ENCODE data around the gene HMMR. TPM values are rescaled to one million over a fixed set of nuclear protein-coding genes. Genes with fewer than 3 reads are reported as not detected.

The HMMR gene
- total RNA-seq, 1 donor = 2.5 TPM

DNA sequence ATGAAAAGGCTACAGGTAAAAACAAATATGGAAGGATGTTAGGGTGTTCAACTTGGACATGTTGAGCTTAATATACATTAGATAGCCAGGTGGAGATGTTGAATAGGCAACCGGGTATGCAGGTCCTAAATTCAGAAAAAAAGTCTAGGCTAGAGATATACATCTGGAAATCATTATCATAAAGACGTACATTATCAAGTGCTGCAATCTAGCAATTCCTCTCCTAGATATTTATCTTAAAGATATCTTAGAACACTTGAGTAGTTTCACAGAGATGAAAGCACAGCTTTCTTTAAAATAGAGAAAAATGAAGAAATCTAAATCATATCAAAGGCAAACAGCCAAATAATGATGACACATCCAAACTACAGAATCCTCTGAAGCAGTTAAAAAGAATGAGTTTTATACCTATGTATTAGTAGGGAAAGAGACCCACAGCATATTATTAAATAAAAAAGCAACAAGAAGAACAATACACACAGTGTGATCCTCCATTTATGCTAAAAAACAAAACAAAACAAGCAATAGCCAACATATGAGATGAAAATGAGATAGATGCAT is 4.3 kb upstream of the HMMR start:
- Histone ChIP-seq H3K4me1 (ENCODE audit: insufficient read depth, low read length) (peaks cover 22% of the 10 kb centered on the region), H3K27ac (ENCODE audit: low read depth, low read length) (no peak overlapping the region), H2AFZ (ENCODE audit: low read length) (no peak overlapping the region), H3K4me2 (ENCODE audit: insufficient read depth, low read length) (no peak overlapping the region), H4K20me1 (ENCODE audit: insufficient read depth, low read length) (no peaks in the 10 kb centered on the region), H3K9me3 (ENCODE audit: low read depth, low read length) (no peaks in the 10 kb centered on the region), H3K36me3 (ENCODE audit: insufficient read depth, low read length) (peaks cover 17% of the 10 kb centered on the region), H3K79me2 (ENCODE audit: insufficient read depth, low read length) (peaks cover 22% of the 10 kb centered on the region), H3K27me3 (ENCODE audit: insufficient read depth, low read length) (no peaks in the 10 kb centered on the region), H3K4me3 (ENCODE audit: insufficient read depth, low read length) (no peak overlapping the region)
- DNase-seq (ENCODE audit: insufficient read length, low spot score, missing footprints) = no peak
- TF ChIP-seq, protein P1, sequence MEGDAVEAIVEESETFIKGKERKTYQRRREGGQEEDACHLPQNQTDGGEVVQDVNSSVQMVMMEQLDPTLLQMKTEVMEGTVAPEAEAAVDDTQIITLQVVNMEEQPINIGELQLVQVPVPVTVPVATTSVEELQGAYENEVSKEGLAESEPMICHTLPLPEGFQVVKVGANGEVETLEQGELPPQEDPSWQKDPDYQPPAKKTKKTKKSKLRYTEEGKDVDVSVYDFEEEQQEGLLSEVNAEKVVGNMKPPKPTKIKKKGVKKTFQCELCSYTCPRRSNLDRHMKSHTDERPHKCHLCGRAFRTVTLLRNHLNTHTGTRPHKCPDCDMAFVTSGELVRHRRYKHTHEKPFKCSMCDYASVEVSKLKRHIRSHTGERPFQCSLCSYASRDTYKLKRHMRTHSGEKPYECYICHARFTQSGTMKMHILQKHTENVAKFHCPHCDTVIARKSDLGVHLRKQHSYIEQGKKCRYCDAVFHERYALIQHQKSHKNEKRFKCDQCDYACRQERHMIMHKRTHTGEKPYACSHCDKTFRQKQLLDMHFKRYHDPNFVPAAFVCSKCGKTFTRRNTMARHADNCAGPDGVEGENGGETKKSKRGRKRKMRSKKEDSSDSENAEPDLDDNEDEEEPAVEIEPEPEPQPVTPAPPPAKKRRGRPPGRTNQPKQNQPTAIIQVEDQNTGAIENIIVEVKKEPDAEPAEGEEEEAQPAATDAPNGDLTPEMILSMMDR (IDR thresholded peaks at IDR 0.05; ENCODE audit: extremely low read depth, low read depth, low read length) = no peak

DNA sequence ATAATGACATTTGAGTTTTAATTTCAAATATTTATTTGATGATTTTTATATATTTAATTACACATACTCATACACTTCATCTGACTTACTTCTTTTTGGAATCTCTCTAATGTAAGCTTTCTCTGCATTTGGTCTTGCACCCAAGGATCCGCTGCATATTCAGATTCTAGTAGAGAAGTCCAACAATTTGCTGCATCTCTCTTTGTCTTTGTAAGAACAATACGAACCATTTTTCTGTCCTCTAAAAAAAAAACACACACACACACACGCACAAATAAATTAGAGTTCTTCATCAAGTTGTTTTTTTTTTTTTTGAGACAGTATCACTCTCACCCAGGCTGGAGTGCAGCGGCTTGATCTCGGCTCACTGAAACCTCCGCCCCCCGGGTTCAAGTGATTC is 3.6 kb upstream of the HMMR start:
- TF ChIP-seq, protein P1 (IDR thresholded peaks at IDR 0.05; ENCODE audit: extremely low read depth, low read depth, low read length) = no peak
- no peak overlapping the region for H2AFZ ChIP-seq (ENCODE audit: low read length)
- no peak overlapping the region for H3K27ac ChIP-seq (ENCODE audit: low read depth, low read length)
- no peak for DNase-seq (ENCODE audit: insufficient read length, low spot score, missing footprints)
- H3K9me3 ChIP-seq (ENCODE audit: low read depth, low read length) = no peaks in the 10 kb centered on the region
- H3K4me2 ChIP-seq (ENCODE audit: insufficient read depth, low read length) = no peak overlapping the region
- H4K20me1 ChIP-seq (ENCODE audit: insufficient read depth, low read length) = no peaks in the 10 kb centered on the region
- peaks cover 22% of the 10 kb centered on the region for H3K79me2 ChIP-seq (ENCODE audit: insufficient read depth, low read length)
- H3K27me3 ChIP-seq (ENCODE audit: insufficient read depth, low read length) = no peaks in the 10 kb centered on the region
- peaks cover 12% of the 10 kb centered on the region for H3K36me3 ChIP-seq (ENCODE audit: insufficient read depth, low read length)
- no peak overlapping the region for H3K4me3 ChIP-seq (ENCODE audit: insufficient read depth, low read length)
- H3K4me1 ChIP-seq (ENCODE audit: insufficient read depth, low read length) = peaks cover 26% of the 10 kb centered on the region

DNA sequence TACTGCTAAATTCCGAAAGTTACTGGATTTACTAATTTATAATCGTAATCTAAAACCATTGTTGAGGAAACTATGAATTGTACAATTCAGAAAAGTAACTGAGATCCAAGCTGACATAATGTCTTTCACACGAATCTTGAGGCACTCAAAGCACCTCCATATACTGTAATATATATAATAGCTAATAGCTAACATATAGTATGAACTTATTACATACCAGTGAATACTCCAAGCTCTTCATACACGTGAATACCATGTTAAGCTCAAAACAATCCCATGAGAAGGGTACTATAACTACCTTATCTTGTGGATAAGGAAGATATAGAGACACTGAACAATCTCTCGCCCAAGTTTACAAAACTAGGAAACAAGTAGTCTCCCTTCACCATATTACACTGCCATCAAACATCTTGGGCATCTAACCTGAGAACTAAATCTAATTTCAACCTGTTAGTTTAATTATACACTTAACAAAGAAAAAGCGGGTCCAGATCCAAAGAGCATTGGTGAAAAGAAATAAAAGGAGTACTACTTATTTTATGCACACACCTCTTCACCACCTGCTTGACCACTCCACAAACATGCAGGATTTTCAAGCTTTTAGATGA is 1.6 kb upstream of the HMMR start:
- peaks cover 37% of the 10 kb centered on the region for H3K4me1 ChIP-seq (ENCODE audit: insufficient read depth, low read length)
- peak overlapping the region; percentile 99 for H2AFZ ChIP-seq (ENCODE audit: low read length)
- no peaks in the 10 kb centered on the region for H3K9me3 ChIP-seq (ENCODE audit: low read depth, low read length)
- no peaks in the 10 kb centered on the region for H4K20me1 ChIP-seq (ENCODE audit: insufficient read depth, low read length)
- no peaks in the 10 kb centered on the region for H3K27me3 ChIP-seq (ENCODE audit: insufficient read depth, low read length)
- peaks cover 12% of the 10 kb centered on the region for H3K36me3 ChIP-seq (ENCODE audit: insufficient read depth, low read length)
- DNase-seq (ENCODE audit: insufficient read length, low spot score, missing footprints) = no peak
- H3K27ac ChIP-seq (ENCODE audit: low read depth, low read length) = peak overlapping the region; percentile 99
- H3K4me2 ChIP-seq (ENCODE audit: insufficient read depth, low read length) = peak overlapping the region; percentile 98
- H3K4me3 ChIP-seq (ENCODE audit: insufficient read depth, low read length) = peak overlapping the region; percentile 88
- H3K79me2 ChIP-seq (ENCODE audit: insufficient read depth, low read length) = peaks cover 29% of the 10 kb centered on the region
- TF ChIP-seq, protein P1 (IDR thresholded peaks at IDR 0.05; ENCODE audit: extremely low read depth, low read depth, low read length) = no peak

DNA sequence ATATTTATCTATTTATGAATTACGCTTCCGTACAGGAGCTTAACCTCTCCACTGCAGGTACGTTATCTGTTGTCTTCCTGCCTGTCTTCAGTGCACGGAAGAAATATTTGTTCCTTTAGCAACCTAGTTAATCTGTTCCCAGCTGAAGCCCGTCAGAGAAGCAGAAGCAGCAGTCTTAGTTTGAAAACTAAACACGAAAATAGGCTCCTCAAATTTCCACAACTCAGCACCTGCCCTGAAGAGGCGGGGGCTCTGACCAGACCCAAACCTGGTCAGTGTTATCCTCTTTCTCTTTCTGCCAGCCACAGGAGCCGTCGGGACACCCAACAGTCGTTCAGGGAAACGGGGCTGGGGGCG is 992 bp upstream of the HMMR start:
- TF ChIP-seq, protein P1 (IDR thresholded peaks at IDR 0.05; ENCODE audit: extremely low read depth, low read depth, low read length) = no peak
- H4K20me1 ChIP-seq (ENCODE audit: insufficient read depth, low read length) = no peaks in the 10 kb centered on the region
- peak overlapping the region; percentile 99 for H2AFZ ChIP-seq (ENCODE audit: low read length)
- peaks cover 37% of the 10 kb centered on the region for H3K4me1 ChIP-seq (ENCODE audit: insufficient read depth, low read length)
- H3K9me3 ChIP-seq (ENCODE audit: low read depth, low read length) = no peaks in the 10 kb centered on the region
- H3K79me2 ChIP-seq (ENCODE audit: insufficient read depth, low read length) = peaks cover 34% of the 10 kb centered on the region
- peaks cover 11% of the 10 kb centered on the region for H3K36me3 ChIP-seq (ENCODE audit: insufficient read depth, low read length)
- no peaks in the 10 kb centered on the region for H3K27me3 ChIP-seq (ENCODE audit: insufficient read depth, low read length)
- peak overlapping the region; percentile 98 for H3K4me2 ChIP-seq (ENCODE audit: insufficient read depth, low read length)
- H3K4me3 ChIP-seq (ENCODE audit: insufficient read depth, low read length) = peak overlapping the region; percentile 88
- H3K27ac ChIP-seq (ENCODE audit: low read depth, low read length) = peak overlapping the region; percentile 99
- DNase-seq (ENCODE audit: insufficient read length, low spot score, missing footprints) = peak; percentile 46
